Measurements from ENCODE around the gene RNF126. TPM values are rescaled to one million over a fixed set of nuclear protein-coding genes. Genes with fewer than 3 reads are reported as not detected.

The RNF126 gene
- total RNA-seq, 1 donor from 2014 or later, result 40.8 TPM

DNA sequence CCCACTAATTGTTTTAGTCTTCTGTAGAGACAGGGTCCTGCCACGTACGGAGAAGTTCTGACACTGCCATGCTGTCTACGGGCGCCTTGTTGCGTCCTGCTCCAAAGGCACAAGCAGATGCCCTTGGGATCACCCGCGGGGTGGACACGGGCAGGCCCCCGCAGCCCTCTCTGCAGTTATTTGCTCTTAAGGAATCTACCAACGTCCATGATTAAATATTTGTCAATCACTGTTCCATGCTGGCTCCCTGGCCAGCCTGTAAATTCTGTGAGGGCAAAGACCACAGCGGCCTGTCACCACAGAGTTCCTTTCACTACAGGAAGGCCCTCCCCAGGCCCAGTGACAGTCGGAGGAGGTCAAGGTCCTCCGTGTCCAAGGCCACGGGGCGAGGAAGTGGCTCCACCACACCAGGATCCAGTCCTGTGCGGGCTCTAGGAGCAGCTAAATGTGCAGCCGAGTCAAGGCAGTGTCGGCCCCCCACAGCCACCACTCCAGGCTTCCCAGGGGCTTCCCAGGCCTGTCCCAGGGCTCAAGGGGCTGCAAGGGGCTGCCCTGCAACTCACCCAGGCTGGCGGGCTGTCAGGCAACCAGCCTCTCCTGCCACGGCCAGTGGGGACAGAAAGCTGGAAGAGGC, 2.1 kb downstream of the RNF126 start:
- Mint-ChIP-seq H3K27me3 (ENCODE audit: unreplicated experiment) (no peaks in the 10 kb centered on the region), H3K9me3 (ENCODE audit: unreplicated experiment) (no peaks in the 10 kb centered on the region), H3K4me1 (ENCODE audit: unreplicated experiment) (peaks cover 36% of the 10 kb centered on the region), H3K4me3 (ENCODE audit: unreplicated experiment) (peak overlapping the region; percentile 79), H3K36me3 (ENCODE audit: unreplicated experiment) (no peaks in the 10 kb centered on the region), H3K27ac (ENCODE audit: unreplicated experiment) (peak overlapping the region; percentile 69)
- TF ChIP-seq, protein P1, sequence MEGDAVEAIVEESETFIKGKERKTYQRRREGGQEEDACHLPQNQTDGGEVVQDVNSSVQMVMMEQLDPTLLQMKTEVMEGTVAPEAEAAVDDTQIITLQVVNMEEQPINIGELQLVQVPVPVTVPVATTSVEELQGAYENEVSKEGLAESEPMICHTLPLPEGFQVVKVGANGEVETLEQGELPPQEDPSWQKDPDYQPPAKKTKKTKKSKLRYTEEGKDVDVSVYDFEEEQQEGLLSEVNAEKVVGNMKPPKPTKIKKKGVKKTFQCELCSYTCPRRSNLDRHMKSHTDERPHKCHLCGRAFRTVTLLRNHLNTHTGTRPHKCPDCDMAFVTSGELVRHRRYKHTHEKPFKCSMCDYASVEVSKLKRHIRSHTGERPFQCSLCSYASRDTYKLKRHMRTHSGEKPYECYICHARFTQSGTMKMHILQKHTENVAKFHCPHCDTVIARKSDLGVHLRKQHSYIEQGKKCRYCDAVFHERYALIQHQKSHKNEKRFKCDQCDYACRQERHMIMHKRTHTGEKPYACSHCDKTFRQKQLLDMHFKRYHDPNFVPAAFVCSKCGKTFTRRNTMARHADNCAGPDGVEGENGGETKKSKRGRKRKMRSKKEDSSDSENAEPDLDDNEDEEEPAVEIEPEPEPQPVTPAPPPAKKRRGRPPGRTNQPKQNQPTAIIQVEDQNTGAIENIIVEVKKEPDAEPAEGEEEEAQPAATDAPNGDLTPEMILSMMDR (IDR thresholded peaks at IDR 0.05), result no peak
- no peak for DNase-seq (ENCODE audit: extremely low spot score, unreplicated experiment)

- H3K27me3 Mint-ChIP-seq (ENCODE audit: unreplicated experiment), result no peaks in the 10 kb centered on the region
- H3K27ac Mint-ChIP-seq (ENCODE audit: unreplicated experiment), result no peak overlapping the region
- H3K36me3 Mint-ChIP-seq (ENCODE audit: unreplicated experiment), result no peaks in the 10 kb centered on the region
- H3K4me3 Mint-ChIP-seq (ENCODE audit: unreplicated experiment), result no peak overlapping the region
- no peak for DNase-seq (ENCODE audit: extremely low spot score, unreplicated experiment)
- H3K4me1 Mint-ChIP-seq (ENCODE audit: unreplicated experiment), result peaks cover 25% of the 10 kb centered on the region
- TF ChIP-seq, protein P1 (IDR thresholded peaks at IDR 0.05), result no peak
- no peaks in the 10 kb centered on the region for H3K9me3 Mint-ChIP-seq (ENCODE audit: unreplicated experiment)
Observed at GRCh38 chr19:658916-659839, 3.8 kb downstream of the RNF126 start.

DNA sequence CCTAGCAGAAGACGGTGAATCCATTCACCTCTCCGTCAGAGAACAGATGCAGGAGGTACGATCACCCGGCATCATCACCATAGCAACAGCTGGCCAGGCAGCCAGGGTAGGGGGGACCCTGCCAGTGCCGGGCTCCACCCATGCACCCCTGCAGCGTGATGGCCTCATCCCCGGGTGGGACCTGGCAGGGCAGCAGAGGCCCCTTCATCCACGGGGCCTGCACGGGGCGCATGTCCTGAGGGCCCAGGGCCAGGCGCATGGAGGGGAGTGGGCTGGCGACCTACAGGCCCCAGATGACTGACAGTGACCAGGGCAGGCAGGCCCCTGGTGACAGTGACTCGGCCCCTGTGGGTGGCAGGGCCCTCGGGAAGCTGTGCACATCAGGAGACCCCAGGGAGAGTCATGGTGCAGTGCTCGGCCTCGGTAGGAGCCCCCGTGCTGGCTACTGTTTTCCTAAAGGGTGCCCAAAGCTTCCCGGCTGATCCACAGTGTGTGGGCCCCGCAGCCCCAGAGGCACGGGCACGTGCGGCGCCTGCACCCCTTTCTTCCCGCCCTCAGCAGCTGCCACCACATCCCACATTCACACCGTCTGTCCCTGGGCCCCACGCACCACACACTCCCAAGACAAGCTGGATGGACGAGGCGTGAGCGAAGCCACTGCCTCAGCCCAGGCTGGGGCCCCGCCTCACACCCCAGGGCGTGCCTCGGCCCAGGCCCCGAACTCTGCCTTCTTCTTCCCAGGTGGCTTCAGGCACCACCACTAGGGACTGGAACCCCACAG, 4.8 kb downstream of the RNF126 start:
- TF ChIP-seq, protein P1 (IDR thresholded peaks at IDR 0.05), result no peak
- H3K36me3 Mint-ChIP-seq (ENCODE audit: unreplicated experiment), result no peaks in the 10 kb centered on the region
- no peaks in the 10 kb centered on the region for H3K27me3 Mint-ChIP-seq (ENCODE audit: unreplicated experiment)
- peaks cover 20% of the 10 kb centered on the region for H3K4me1 Mint-ChIP-seq (ENCODE audit: unreplicated experiment)
- no peak overlapping the region for H3K27ac Mint-ChIP-seq (ENCODE audit: unreplicated experiment)
- H3K4me3 Mint-ChIP-seq (ENCODE audit: unreplicated experiment), result no peak overlapping the region
- no peak for DNase-seq (ENCODE audit: extremely low spot score, unreplicated experiment)
- no peaks in the 10 kb centered on the region for H3K9me3 Mint-ChIP-seq (ENCODE audit: unreplicated experiment)

DNA sequence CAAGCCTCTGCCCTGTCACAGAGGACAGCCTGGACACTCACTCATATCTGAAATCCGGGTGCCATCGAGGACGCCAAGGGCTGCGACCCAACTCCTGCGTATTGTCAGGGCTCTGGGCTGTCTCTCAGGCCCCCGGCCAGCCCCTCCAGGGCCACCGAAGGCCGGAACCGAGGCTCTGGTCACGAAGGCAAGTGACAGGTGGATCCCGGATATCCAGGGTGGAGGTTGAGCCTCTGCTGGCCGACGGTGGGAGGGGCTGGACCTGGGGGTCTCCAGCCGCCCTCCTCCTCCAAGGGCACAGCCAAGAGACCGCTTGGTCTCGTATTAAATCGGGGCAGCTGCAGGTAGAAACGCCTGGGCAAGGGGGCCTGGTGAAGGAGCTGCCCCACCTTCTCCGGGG, 5.4 kb downstream of the RNF126 start:
- DNase-seq (ENCODE audit: extremely low spot score, unreplicated experiment), result no peak
- H3K9me3 Mint-ChIP-seq (ENCODE audit: unreplicated experiment), result no peaks in the 10 kb centered on the region
- no peaks in the 10 kb centered on the region for H3K36me3 Mint-ChIP-seq (ENCODE audit: unreplicated experiment)
- no peaks in the 10 kb centered on the region for H3K27me3 Mint-ChIP-seq (ENCODE audit: unreplicated experiment)
- TF ChIP-seq, protein P1 (IDR thresholded peaks at IDR 0.05), result no peak
- no peak overlapping the region for H3K27ac Mint-ChIP-seq (ENCODE audit: unreplicated experiment)
- H3K4me1 Mint-ChIP-seq (ENCODE audit: unreplicated experiment), result peaks cover 20% of the 10 kb centered on the region
- no peak overlapping the region for H3K4me3 Mint-ChIP-seq (ENCODE audit: unreplicated experiment)
